PFSK-1 (cell line): ENCODE measurements around the gene CTDNEP1.

Experiments used
- FOXP2 ChIP-seq: optimal IDR thresholded peaks from 2 replicates; pipeline ENCODE3; 2011; ENCODE audit warnings: borderline replicate concordance, control low read depth, inconsistent platforms; ENCODE audit not compliant: insufficient read depth; ENCODE audit errors: extremely low read length, extremely low read depth
- POLR2AphosphoS5 ChIP-seq: IDR thresholded peaks from 2 replicates; pipeline ENCODE4 v1.6.1; 2012; ENCODE audit warnings: low read depth, mild to moderate bottlenecking, control low read depth, low read length, moderate library complexity
- TAF1 ChIP-seq: IDR thresholded peaks from 2 replicates; pipeline ENCODE4 v1.6.1; 2012; ENCODE audit warnings: low read length, control low read depth, borderline replicate concordance; ENCODE audit not compliant: insufficient read depth

- TF ChIP-seq POLR2AphosphoS5, result no peak
- no peak for TF ChIP-seq FOXP2
- no peak for TF ChIP-seq TAF1
Observed at GRCh38 chr17:7246779-7247178, 4.8 kb downstream of the CTDNEP1 start.
